ENCODE data around the gene KDM2B.
A peak's percentile ranks its signal among the peaks of the same experiment; 100 is the strongest.

Gene KDM2B

GRCh38 chr12:121582583-121583333 is 1.9 kb upstream of the KDM2B start:
- no peak for TF ChIP-seq CTCF (IDR thresholded peaks at IDR 0.05)
- Histone ChIP-seq H3K27ac (peak overlapping the region; percentile 41 to 56), H3K4me3 (no peak overlapping the region)
- no peak for DNase-seq (ENCODE audit: low spot score)

GRCh38 chr12:121581686-121582429 is 1.0 kb upstream of the KDM2B start:
- peak overlapping the region; percentile 59 to 92 for H3K27ac ChIP-seq
- no peak for TF ChIP-seq CTCF (IDR thresholded peaks at IDR 0.05)
- DNase-seq (ENCODE audit: low spot score): no peak
- H3K4me3 ChIP-seq: peak overlapping the region; percentile 87

GRCh38 chr12:121579981-121580868 is 598 bp downstream of the KDM2B start:
- TF ChIP-seq CTCF (IDR thresholded peaks at IDR 0.05): no peak
- Histone ChIP-seq H3K4me3 (peak overlapping the region; percentile 87), H3K27ac (peak overlapping the region; percentile 59 to 92)
- peak; percentile 79 for DNase-seq (ENCODE audit: low spot score)

- Histone ChIP-seq H3K4me3 (peak overlapping the region; percentile 87), H3K27ac (peak overlapping the region; percentile 55 to 74)
- no peak for TF ChIP-seq CTCF (IDR thresholded peaks at IDR 0.05)
- no peak for DNase-seq (ENCODE audit: low spot score)
These were observed 1.5 kb downstream of the KDM2B start for GRCh38 chr12:121579190-121579791.

GRCh38 chr12:121578230-121579189 is 2.3 kb downstream of the KDM2B start:
- peak; percentile 80 for DNase-seq (ENCODE audit: low spot score)
- H3K4me3 ChIP-seq: peak overlapping the region; percentile 87
- H3K27ac ChIP-seq: peak overlapping the region; percentile 55 to 74
- no peak for TF ChIP-seq CTCF (IDR thresholded peaks at IDR 0.05)
